HCT116 (cell line): Measurements from ENCODE around the gene EIF2A.

Source experiments
- CEBPB ChIP-seq: IDR thresholded peaks from 2 replicates; pipeline ENCODE4 v1.6.1; 2012; ENCODE audit warnings: low read depth
- ELF1 ChIP-seq: IDR thresholded peaks from 2 replicates; pipeline ENCODE4 v1.6.1; 2012; ENCODE audit warnings: low read depth, borderline replicate concordance
- EZH2 ChIP-seq: fragments of 200-600 bp; sonication (generic); IDR thresholded peaks from 2 replicates; pipeline ENCODE4 v1.6.1; 2017; ENCODE audit warnings: antibody characterized with exemption, mixed run types
- FOSL1 ChIP-seq: IDR thresholded peaks from 2 replicates; pipeline ENCODE4 v1.6.1; 2012; ENCODE audit warnings: low read depth
- POLR2A ChIP-seq: IDR thresholded peaks from 2 replicates; pipeline ENCODE4 v1.7.0; 2011; ENCODE audit warnings: borderline replicate concordance; ENCODE audit not compliant: insufficient read depth, insufficient read length; ENCODE audit errors: extremely low read depth
- POLR2AphosphoS5 ChIP-seq: IDR thresholded peaks from 2 replicates; pipeline ENCODE4 v1.6.1; 2011; ENCODE audit warnings: mild to moderate bottlenecking, low read depth, low read length, moderate library complexity
- RAD21 ChIP-seq: IDR thresholded peaks from 2 replicates; pipeline ENCODE4 v1.6.1; 2012; ENCODE audit warnings: low read depth, mild to moderate bottlenecking
- SIN3A ChIP-seq: IDR thresholded peaks from 2 replicates; pipeline ENCODE4 v1.6.1; 2012; ENCODE audit warnings: low read depth
- SRF ChIP-seq: IDR thresholded peaks from 2 replicates; pipeline ENCODE4 v1.6.1; 2012; ENCODE audit warnings: low read depth
- YY1 ChIP-seq: IDR thresholded peaks from 2 replicates; pipeline ENCODE4 v1.6.1; 2011; ENCODE audit warnings: low read length, low read depth, moderate library complexity, mild to moderate bottlenecking; ENCODE audit not compliant: insufficient replicate concordance; ENCODE audit errors: extremely low read depth
- ZBTB33 ChIP-seq: IDR thresholded peaks from 2 replicates; pipeline ENCODE4 v1.6.1; 2011; ENCODE audit warnings: mild to moderate bottlenecking, low read length, moderate library complexity; ENCODE audit not compliant: insufficient replicate concordance; ENCODE audit errors: extremely low read depth
- ZNF274 ChIP-seq: fragments of 200-500 bp; sonication (Bioruptor generic); IDR thresholded peaks from 2 replicates; pipeline ENCODE4 v1.6.1; 2014; ENCODE audit warnings: mild to moderate bottlenecking, low read depth, low read length, inconsistent platforms
- TF ChIP-seq, protein P1 (sequence below), 3 experiments: fragments of 200-600 bp in 1 of 3; sonication (generic) in 1 of 3; IDR thresholded peaks in 2 of 3; conservative IDR thresholded peaks in 1 of 3; 2 replicates each; pipeline ENCODE4 v1.5.1; 2012 to 2017; ENCODE audit warnings: low read depth in 2 of 3, low read length in 2 of 3, antibody characterized with exemption in 1 of 3, borderline replicate concordance in 1 of 3, control low read depth in 1 of 3, mild to moderate bottlenecking in 1 of 3, mixed read lengths in 1 of 3, mixed run types in 1 of 3, moderate library complexity in 1 of 3; ENCODE audit not compliant: insufficient read depth in 1 of 3
- TF ChIP-seq, protein P2 (sequence below): IDR thresholded peaks from 2 replicates; pipeline ENCODE4 v1.6.1; 2012

GRCh38 chr3:150567328-150567727 is 20.7 kb downstream of the EIF2A start:
- TF ChIP-seq, protein P1, sequence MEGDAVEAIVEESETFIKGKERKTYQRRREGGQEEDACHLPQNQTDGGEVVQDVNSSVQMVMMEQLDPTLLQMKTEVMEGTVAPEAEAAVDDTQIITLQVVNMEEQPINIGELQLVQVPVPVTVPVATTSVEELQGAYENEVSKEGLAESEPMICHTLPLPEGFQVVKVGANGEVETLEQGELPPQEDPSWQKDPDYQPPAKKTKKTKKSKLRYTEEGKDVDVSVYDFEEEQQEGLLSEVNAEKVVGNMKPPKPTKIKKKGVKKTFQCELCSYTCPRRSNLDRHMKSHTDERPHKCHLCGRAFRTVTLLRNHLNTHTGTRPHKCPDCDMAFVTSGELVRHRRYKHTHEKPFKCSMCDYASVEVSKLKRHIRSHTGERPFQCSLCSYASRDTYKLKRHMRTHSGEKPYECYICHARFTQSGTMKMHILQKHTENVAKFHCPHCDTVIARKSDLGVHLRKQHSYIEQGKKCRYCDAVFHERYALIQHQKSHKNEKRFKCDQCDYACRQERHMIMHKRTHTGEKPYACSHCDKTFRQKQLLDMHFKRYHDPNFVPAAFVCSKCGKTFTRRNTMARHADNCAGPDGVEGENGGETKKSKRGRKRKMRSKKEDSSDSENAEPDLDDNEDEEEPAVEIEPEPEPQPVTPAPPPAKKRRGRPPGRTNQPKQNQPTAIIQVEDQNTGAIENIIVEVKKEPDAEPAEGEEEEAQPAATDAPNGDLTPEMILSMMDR (IDR thresholded peaks at IDR 0.05 in 2 of 3, conservative IDR thresholded peaks at IDR 0.05 in 1 of 3; ENCODE audit: borderline replicate concordance in 1 of 3, insufficient read depth in 1 of 3, low read depth in 2 of 3, low read length in 2 of 3), result no peak
- TF ChIP-seq, protein P2, sequence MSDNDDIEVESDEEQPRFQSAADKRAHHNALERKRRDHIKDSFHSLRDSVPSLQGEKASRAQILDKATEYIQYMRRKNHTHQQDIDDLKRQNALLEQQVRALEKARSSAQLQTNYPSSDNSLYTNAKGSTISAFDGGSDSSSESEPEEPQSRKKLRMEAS, result no peak
- TF ChIP-seq POLR2A (no peak), CEBPB (no peak), FOSL1 (no peak), YY1 (no peak), SIN3A (no peak), RAD21 (no peak), ZNF274 (no peak), EZH2 (no peak), POLR2AphosphoS5 (no peak), ZBTB33 (no peak), SRF (no peak), ELF1 (no peak)
